ENCODE measurements around the gene CLPX.

The CLPX gene

GRCh38 chr15:65156692-65157091 is 28.4 kb downstream of the CLPX start:
- TF ChIP-seq PATZ1 (CRISPR knock-in tag; IDR thresholded peaks at IDR 0.05; ENCODE audit: borderline replicate concordance), result no peak
- no peak for TF ChIP-seq ARNTL (CRISPR knock-in tag; IDR thresholded peaks at IDR 0.05; ENCODE audit: borderline replicate concordance, low read depth)
- no peak for TF ChIP-seq ZFP30 (CRISPR knock-in tag; IDR thresholded peaks at IDR 0.05)
- TF ChIP-seq ZNF8 (CRISPR knock-in tag; IDR thresholded peaks at IDR 0.05), result no peak
- TF ChIP-seq TOX (CRISPR knock-in tag; IDR thresholded peaks at IDR 0.05; ENCODE audit: borderline replicate concordance), result no peak
- no peak for TF ChIP-seq PPARA (CRISPR knock-in tag; IDR thresholded peaks at IDR 0.05; ENCODE audit: borderline replicate concordance)
- TF ChIP-seq TCF4 (CRISPR knock-in tag; IDR thresholded peaks at IDR 0.05; ENCODE audit: borderline replicate concordance), result no peak
- TF ChIP-seq OSR1 (CRISPR knock-in tag; IDR thresholded peaks at IDR 0.05), result no peak
- TF ChIP-seq ZNF70 (CRISPR knock-in tag; IDR thresholded peaks at IDR 0.05), result no peak
- no peak for TF ChIP-seq RARB (CRISPR knock-in tag; IDR thresholded peaks at IDR 0.05)
- no peak for TF ChIP-seq ISL1 (CRISPR knock-in tag; IDR thresholded peaks at IDR 0.05)
- TF ChIP-seq CSRNP3 (CRISPR knock-in tag; IDR thresholded peaks at IDR 0.05), result no peak
- ATAC-seq, result no peak

- ATAC-seq, result no peak
- TF ChIP-seq ZNF565 (CRISPR knock-in tag; conservative IDR thresholded peaks at IDR 0.05; ENCODE audit: low read depth) (no peak), ZNF70 (CRISPR knock-in tag; IDR thresholded peaks at IDR 0.05) (no peak), BACH2 (CRISPR knock-in tag; IDR thresholded peaks at IDR 0.05; ENCODE audit: borderline replicate concordance) (no peak), TSHZ2 (CRISPR knock-in tag; IDR thresholded peaks at IDR 0.05) (no peak), ESRRG (CRISPR knock-in tag; IDR thresholded peaks at IDR 0.05) (no peak), SNAI2 (CRISPR knock-in tag; IDR thresholded peaks at IDR 0.05) (no peak), ARNTL (CRISPR knock-in tag; IDR thresholded peaks at IDR 0.05; ENCODE audit: borderline replicate concordance, low read depth) (no peak), ISL1 (CRISPR knock-in tag; IDR thresholded peaks at IDR 0.05) (no peak), ZFP30 (CRISPR knock-in tag; IDR thresholded peaks at IDR 0.05) (no peak), PPARA (CRISPR knock-in tag; IDR thresholded peaks at IDR 0.05; ENCODE audit: borderline replicate concordance) (no peak), ZNF8 (CRISPR knock-in tag; IDR thresholded peaks at IDR 0.05) (no peak), OSR1 (CRISPR knock-in tag; IDR thresholded peaks at IDR 0.05) (no peak), TCF4 (CRISPR knock-in tag; IDR thresholded peaks at IDR 0.05; ENCODE audit: borderline replicate concordance) (no peak), RARB (CRISPR knock-in tag; IDR thresholded peaks at IDR 0.05) (no peak), CSRNP3 (CRISPR knock-in tag; IDR thresholded peaks at IDR 0.05) (no peak)
- TF ChIP-seq, protein P1, sequence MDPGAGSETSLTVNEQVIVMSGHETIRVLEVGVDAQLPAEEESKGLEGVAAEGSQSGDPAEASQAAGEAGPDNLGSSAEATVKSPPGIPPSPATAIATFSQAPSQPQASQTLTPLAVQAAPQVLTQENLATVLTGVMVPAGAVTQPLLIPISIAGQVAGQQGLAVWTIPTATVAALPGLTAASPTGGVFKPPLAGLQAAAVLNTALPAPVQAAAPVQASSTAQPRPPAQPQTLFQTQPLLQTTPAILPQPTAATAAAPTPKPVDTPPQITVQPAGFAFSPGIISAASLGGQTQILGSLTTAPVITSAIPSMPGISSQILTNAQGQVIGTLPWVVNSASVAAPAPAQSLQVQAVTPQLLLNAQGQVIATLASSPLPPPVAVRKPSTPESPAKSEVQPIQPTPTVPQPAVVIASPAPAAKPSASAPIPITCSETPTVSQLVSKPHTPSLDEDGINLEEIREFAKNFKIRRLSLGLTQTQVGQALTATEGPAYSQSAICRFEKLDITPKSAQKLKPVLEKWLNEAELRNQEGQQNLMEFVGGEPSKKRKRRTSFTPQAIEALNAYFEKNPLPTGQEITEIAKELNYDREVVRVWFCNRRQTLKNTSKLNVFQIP (CRISPR knock-in tag; IDR thresholded peaks at IDR 0.05; ENCODE audit: borderline replicate concordance, low read depth), result no peak
- TF ChIP-seq, protein P2, sequence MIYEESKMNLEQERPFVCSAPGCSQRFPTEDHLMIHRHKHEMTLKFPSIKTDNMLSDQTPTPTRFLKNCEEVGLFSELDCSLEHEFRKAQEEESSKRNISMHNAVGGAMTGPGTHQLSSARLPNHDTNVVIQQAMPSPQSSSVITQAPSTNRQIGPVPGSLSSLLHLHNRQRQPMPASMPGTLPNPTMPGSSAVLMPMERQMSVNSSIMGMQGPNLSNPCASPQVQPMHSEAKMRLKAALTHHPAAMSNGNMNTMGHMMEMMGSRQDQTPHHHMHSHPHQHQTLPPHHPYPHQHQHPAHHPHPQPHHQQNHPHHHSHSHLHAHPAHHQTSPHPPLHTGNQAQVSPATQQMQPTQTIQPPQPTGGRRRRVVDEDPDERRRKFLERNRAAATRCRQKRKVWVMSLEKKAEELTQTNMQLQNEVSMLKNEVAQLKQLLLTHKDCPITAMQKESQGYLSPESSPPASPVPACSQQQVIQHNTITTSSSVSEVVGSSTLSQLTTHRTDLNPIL (CRISPR knock-in tag; IDR thresholded peaks at IDR 0.05; ENCODE audit: low read depth), result no peak
These were observed 30.4 kb downstream of the CLPX start for GRCh38 chr15:65154720-65155119.

Measured in SK-N-SH treated with all-trans-retinoic acid at 6 μM for 48 hours (cell line).